Lung (tissue), 12 donors: ENCODE data around the gene NIPBL. TPM values are rescaled to one million over a fixed set of nuclear protein-coding genes. Genes with fewer than 3 reads are reported as not detected.
"Not testable (repeated sequence)": the region's sequence is repeated elsewhere in the genome, so short reads cannot be mapped to it uniquely, and the experiment has no call there.

ENCODE experiments used
- ATAC-seq: fragments of 200-7000 bp; cut with Tn5 transposase; one replicate; pipeline ENCODE4 v1.9.1; 2020; ENCODE audit warnings: moderate number of reproducible peaks; ENCODE audit not compliant: insufficient read depth, low FRiP score
- DNase-seq, 3 donors: peaks; one replicate each; pipeline ENCODE4 v3.0.0-alpha.2; 2013 to 2017
- H3K27ac ChIP-seq, 2 donors: one replicate each; pipeline ENCODE4 v1.5.1; 2013; ENCODE audit warnings: mild to moderate bottlenecking in 2 of 2, moderate library complexity in 2 of 2, control low read depth in 1 of 2, inconsistent platforms in 1 of 2, low read depth in 1 of 2, low read length in 1 of 2
- H3K27me3 ChIP-seq, 3 donors: one replicate each; pipeline ENCODE4 v1.5.1; 2013; ENCODE audit warnings: low read length in 2 of 3; ENCODE audit not compliant: control insufficient read depth in 3 of 3, insufficient read depth in 3 of 3
- H3K36me3 ChIP-seq, 4 donors: one replicate each; pipeline ENCODE4 v1.5.1; 2013; ENCODE audit warnings: low read length in 4 of 4, mild to moderate bottlenecking in 1 of 4, moderate library complexity in 1 of 4; ENCODE audit not compliant: control insufficient read depth in 4 of 4, insufficient read depth in 4 of 4
- H3K4me1 ChIP-seq, 5 donors: one replicate each; pipeline ENCODE4 v1.5.1; 2013; ENCODE audit warnings: low read length in 5 of 5, mild to moderate bottlenecking in 2 of 5, moderate library complexity in 1 of 5; ENCODE audit not compliant: control insufficient read depth in 5 of 5, insufficient read depth in 5 of 5
- H3K4me3 ChIP-seq: one replicate; pipeline ENCODE4 v1.5.1; 2013; ENCODE audit warnings: mild to moderate bottlenecking, control low read depth, moderate library complexity
- H3K9ac ChIP-seq, 2 donors: one replicate each; pipeline ENCODE4 v1.5.1; 2013; ENCODE audit warnings: low read length in 2 of 2, control low read depth in 1 of 2; ENCODE audit not compliant: insufficient read depth in 1 of 2
- H3K9me3 ChIP-seq, 4 donors: one replicate each; pipeline ENCODE4 v1.5.1; 2013; ENCODE audit warnings: low read length in 3 of 4, mild to moderate bottlenecking in 1 of 4, moderate library complexity in 1 of 4; ENCODE audit not compliant: control insufficient read depth in 4 of 4, insufficient read depth in 3 of 4
- CTCF ChIP-seq: IDR thresholded peaks from 2 replicates; pipeline ENCODE4 v1.5.1; 2012; ENCODE audit warnings: mild to moderate bottlenecking; ENCODE audit errors: control extremely low read depth, extremely low read depth
- WGBS, 2 donors: extraction: QIAGEN DNeasy Blood & Tissue Kit; methylation state at CpG; one replicate each; pipeline ENCODE4 v1.1.7; 2013; 5-methylcytosine and 5-hydroxymethylcytosine counted together
- polyA plus RNA-seq, 2 donors: library from polyadenylated mRNA; stranded (reverse); fragments of 200-250 nt; gene quantifications; one replicate each; pipeline ENCODE4 v1.2.1, GENCODE V29; 2013
- total RNA-seq, 2 donors: library from RNA; depleted of rRNA in 1 of 2; stranded (reverse); fragments of >200 nt in 1 of 2; gene quantifications; one replicate each; pipeline ENCODE4 v1.2.1, GENCODE V29; 2014 to 2021
- donor health status: control.
- donor health status: control.
- donor health status: Bipolar disorder and iron deficiency.
- donor health status: healthy.
- donor health status: DM: yes; HTN: yes; CAD: no.

Gene NIPBL
- total and polyA plus RNA-seq, 4 donors: 13.7 to 124 (median 32.4) TPM

- TF ChIP-seq CTCF: no peak
Observed at GRCh38 chr5:37090781-37091180, 214.2 kb downstream of the NIPBL start.

GRCh38 chr5:37093795-37094194, 217.2 kb downstream of the NIPBL start:
- not testable (repeated sequence) for H3K36me3 ChIP-seq, H3K27me3 ChIP-seq, H3K27ac ChIP-seq, H3K9me3 ChIP-seq, ATAC-seq, H3K4me1 ChIP-seq, H3K9ac ChIP-seq, H3K4me3 ChIP-seq, DNase-seq
- 80 to 82% methylated on average over 3 to 4 of the region's 4 CpGs for WGBS, 2 donors

More at GRCh38 chr5:37090781-37091180, 214.2 kb downstream of the NIPBL start:
- no peak overlapping the region for H3K27ac ChIP-seq
- H3K9ac ChIP-seq: no peak overlapping the region
- H3K27me3 ChIP-seq: no peaks in the 10 kb centered on the region
- 80 to 85% methylated on average over 2 of the region's 2 CpGs for WGBS, 2 donors
- DNase-seq (no peak), ATAC-seq (no peak)
- H3K4me1 ChIP-seq: no peaks in the 10 kb centered on the region
- H3K4me3 ChIP-seq: no peak overlapping the region
- peaks cover 0 to 8% (median 0%) of the 10 kb centered on the region in 4 donors for H3K9me3 ChIP-seq
- H3K36me3 ChIP-seq: peaks cover 0 to 3% (median under 1%) of the 10 kb centered on the region in 4 donors

- not testable (repeated sequence) for DNase-seq, H3K4me1 ChIP-seq, ATAC-seq, H3K27me3 ChIP-seq, H3K9ac ChIP-seq, H3K27ac ChIP-seq, H3K4me3 ChIP-seq
- WGBS, 2 donors: 95 to 99% methylated on average over 5 of the region's 5 CpGs
- Histone ChIP-seq H3K9me3 (peaks cover 0 to 13% (median 0%) of the 10 kb centered on the region in 4 donors), H3K36me3 (peaks cover 0 to 14% (median 7%) of the 10 kb centered on the region in 4 donors)
Observed at GRCh38 chr5:37099267-37099666, 222.7 kb downstream of the NIPBL start.

GRCh38 chr5:37103302-37103701, 226.7 kb downstream of the NIPBL start:
- no peak for TF ChIP-seq CTCF
- ATAC-seq (no peak), DNase-seq (no peak)
- H3K9me3 ChIP-seq: peaks cover 0 to 11% (median 0%) of the 10 kb centered on the region in 4 donors
- WGBS, 2 donors: 91 to 93% methylated on average over 2 of the region's 2 CpGs
- H3K27ac ChIP-seq: no peak overlapping the region
- H3K27me3 ChIP-seq: no peaks in the 10 kb centered on the region
- no peak overlapping the region for H3K4me3 ChIP-seq
- peaks cover 9 to 30% (median 18%) of the 10 kb centered on the region in 4 donors for H3K36me3 ChIP-seq
- H3K4me1 ChIP-seq: no peaks in the 10 kb centered on the region
- no peak overlapping the region for H3K9ac ChIP-seq
